Glutamatergic neuron (in vitro differentiated cells): ENCODE measurements around the gene STARD13. TPM values are rescaled to one million over a fixed set of nuclear protein-coding genes. Genes with fewer than 3 reads are reported as not detected.

ENCODE experiments used
- DNase-seq: peaks from one replicate; pipeline ENCODE4 v3.0.0; 2022
- H3K27ac Mint-ChIP-seq: one replicate; pipeline ENCODE4 v1.8.0; 2020; ENCODE audit warnings: mild to moderate bottlenecking, mixed read lengths, inconsistent platforms; ENCODE audit not compliant: unreplicated experiment
- H3K27me3 Mint-ChIP-seq: one replicate; pipeline ENCODE4 v1.8.0; 2020; ENCODE audit warnings: mild to moderate bottlenecking, moderate library complexity, mixed read lengths, inconsistent platforms; ENCODE audit not compliant: unreplicated experiment
- H3K36me3 Mint-ChIP-seq: one replicate; pipeline ENCODE4 v1.8.0; 2020; ENCODE audit warnings: mild to moderate bottlenecking, mixed read lengths, inconsistent platforms; ENCODE audit not compliant: unreplicated experiment
- H3K4me1 Mint-ChIP-seq: one replicate; pipeline ENCODE4 v1.8.0; 2020; ENCODE audit warnings: mild to moderate bottlenecking, low read depth, mixed read lengths, inconsistent platforms; ENCODE audit not compliant: unreplicated experiment
- H3K4me3 Mint-ChIP-seq: one replicate; pipeline ENCODE4 v1.8.0; 2020; ENCODE audit warnings: mild to moderate bottlenecking, mixed read lengths, inconsistent platforms; ENCODE audit not compliant: unreplicated experiment
- H3K9me3 Mint-ChIP-seq: one replicate; pipeline ENCODE4 v1.8.0; 2020; ENCODE audit warnings: mild to moderate bottlenecking, moderate library complexity, mixed read lengths, inconsistent platforms; ENCODE audit not compliant: unreplicated experiment
- CTCF ChIP-seq: fragments of 200-600 bp; sonication (generic); IDR thresholded peaks from one replicate; pipeline ENCODE4 v1.5.0; 2021; ENCODE audit not compliant: partially characterized antibody, unreplicated experiment
- total RNA-seq: library from RNA; stranded (reverse); fragmentation: NEBNext Ultra II Directional; extraction: Animal tissue kit (Norgen Biotek cat#: 25700); gene quantifications from one replicate; pipeline ENCODE4 v1.2.1, GENCODE V29; 2021; ENCODE audit not compliant: unreplicated experiment

The STARD13 gene
- total RNA-seq, 1 donor from 2014 or later: 36.4 TPM

- H3K36me3 Mint-ChIP-seq: no peaks in the 10 kb centered on the region
- H3K4me1 Mint-ChIP-seq: no peaks in the 10 kb centered on the region
- no peaks in the 10 kb centered on the region for H3K9me3 Mint-ChIP-seq
- no peak for DNase-seq
- H3K27ac Mint-ChIP-seq: no peak overlapping the region
- no peaks in the 10 kb centered on the region for H3K27me3 Mint-ChIP-seq
- no peak for TF ChIP-seq CTCF
- no peak overlapping the region for H3K4me3 Mint-ChIP-seq
Observed at GRCh38 chr13:33100886-33101285, 184.7 kb downstream of the STARD13 start.

DNA sequence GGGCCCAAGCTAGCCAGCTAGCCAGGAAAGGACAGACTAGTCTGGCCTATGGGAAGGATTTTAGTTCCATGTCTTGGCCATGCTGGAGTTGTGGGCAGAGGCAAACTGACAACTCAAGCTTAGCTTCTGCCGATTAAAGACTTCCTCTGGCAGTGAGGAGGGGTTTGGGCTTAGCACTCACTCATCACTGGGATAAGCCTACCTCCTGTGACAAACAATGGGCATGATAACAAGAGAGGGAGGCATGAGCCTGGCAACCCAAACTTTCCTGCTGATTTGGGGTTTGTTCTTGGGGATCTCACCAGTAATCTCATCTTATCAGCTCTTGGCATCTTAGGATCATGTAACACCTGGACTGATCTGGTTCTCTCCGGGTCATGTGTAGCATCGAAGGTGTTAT is 185.7 kb downstream of the STARD13 start:
- no peak overlapping the region for H3K4me3 Mint-ChIP-seq
- TF ChIP-seq CTCF: no peak
- H3K36me3 Mint-ChIP-seq: no peaks in the 10 kb centered on the region
- H3K27me3 Mint-ChIP-seq: no peaks in the 10 kb centered on the region
- H3K4me1 Mint-ChIP-seq: no peaks in the 10 kb centered on the region
- DNase-seq: no peak
- H3K9me3 Mint-ChIP-seq: no peaks in the 10 kb centered on the region
- H3K27ac Mint-ChIP-seq: no peak overlapping the region

DNA sequence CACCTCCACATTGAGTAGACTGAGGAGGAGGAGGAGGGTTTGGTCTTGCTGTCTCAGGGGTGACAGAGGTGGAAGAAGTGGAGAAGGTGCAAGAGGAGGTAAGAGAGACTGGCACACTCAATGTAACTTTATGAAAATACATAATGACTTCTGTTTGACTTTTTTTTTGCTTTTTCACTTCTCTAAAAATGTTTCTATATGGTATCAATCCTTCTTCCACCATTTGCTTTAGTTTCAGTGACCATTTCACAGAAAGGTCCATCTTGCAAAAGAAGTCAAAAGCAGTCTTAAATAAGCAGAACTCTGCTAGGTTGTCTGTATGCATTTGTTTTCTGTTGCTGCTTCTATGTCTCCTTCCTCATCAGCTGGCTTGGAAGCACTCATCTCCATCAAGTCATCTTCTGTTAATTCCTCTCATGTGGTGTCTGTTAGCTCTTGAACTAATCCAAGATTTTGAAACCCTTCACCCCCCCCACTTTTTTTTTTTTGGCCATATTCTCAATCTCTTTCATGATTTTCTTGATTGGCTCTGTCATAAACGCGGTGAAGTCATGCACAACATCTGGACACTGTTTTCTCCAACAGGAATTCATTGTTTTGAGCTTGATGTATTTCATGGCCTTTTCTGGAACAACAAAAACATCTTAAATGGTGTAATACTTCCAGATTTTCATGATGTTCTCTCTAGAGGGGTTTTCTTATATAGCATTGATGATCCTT is 188.5 kb downstream of the STARD13 start:
- no peak overlapping the region for H3K27ac Mint-ChIP-seq
- H3K9me3 Mint-ChIP-seq: peaks cover 6% of the 10 kb centered on the region
- DNase-seq: no peak
- H3K4me3 Mint-ChIP-seq: no peak overlapping the region
- peaks cover 4% of the 10 kb centered on the region for H3K36me3 Mint-ChIP-seq
- no peaks in the 10 kb centered on the region for H3K27me3 Mint-ChIP-seq
- TF ChIP-seq CTCF: no peak
- H3K4me1 Mint-ChIP-seq: no peaks in the 10 kb centered on the region

DNA sequence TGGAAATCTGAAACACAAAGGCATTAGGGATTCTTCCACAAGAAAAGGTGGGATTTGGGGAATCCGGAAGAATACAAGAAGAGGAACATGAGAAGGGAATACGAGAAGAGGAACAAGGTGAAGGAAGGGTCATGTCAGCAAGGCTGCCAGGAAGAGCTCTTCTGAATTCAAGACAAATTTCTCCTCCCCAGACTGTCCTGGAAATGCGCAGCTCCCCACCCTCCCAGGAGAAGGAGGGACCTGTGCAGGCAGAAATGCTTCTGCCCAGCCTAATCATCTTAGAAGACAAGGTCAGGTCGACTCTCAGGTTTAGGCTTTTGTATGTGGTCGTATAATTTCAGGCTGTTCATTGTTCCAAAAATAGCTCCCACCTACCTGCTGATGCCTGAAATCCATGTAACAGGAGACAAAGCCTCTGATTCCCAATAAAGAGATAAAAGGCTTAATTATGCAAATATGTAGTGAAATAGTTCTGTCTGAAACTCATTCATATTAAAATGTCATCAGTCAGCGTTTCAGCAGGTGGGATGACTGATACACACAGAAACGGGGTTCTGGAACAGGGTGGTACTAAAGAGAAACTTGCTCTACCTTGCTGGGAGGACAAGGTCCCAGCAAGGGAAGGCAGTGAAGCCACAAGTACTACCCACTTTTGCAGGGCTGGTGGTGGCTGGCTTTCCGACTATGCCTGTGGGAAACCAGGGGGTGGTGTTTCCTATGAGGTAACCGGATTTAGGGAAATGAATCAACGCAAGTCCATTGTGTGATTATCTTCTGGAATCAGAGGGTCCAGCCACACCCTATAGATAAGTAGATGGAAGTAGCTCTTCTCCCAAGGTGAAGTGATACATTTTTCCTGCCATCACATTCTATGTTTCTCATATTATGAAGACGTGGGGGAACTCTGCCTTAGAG is 193.2 kb downstream of the STARD13 start:
- H3K27me3 Mint-ChIP-seq: peaks cover 2% of the 10 kb centered on the region
- H3K4me1 Mint-ChIP-seq: no peaks in the 10 kb centered on the region
- H3K27ac Mint-ChIP-seq: no peak overlapping the region
- peaks cover 7% of the 10 kb centered on the region for H3K36me3 Mint-ChIP-seq
- no peak for TF ChIP-seq CTCF
- H3K9me3 Mint-ChIP-seq: peaks cover 6% of the 10 kb centered on the region
- DNase-seq: no peak
- no peak overlapping the region for H3K4me3 Mint-ChIP-seq

DNA sequence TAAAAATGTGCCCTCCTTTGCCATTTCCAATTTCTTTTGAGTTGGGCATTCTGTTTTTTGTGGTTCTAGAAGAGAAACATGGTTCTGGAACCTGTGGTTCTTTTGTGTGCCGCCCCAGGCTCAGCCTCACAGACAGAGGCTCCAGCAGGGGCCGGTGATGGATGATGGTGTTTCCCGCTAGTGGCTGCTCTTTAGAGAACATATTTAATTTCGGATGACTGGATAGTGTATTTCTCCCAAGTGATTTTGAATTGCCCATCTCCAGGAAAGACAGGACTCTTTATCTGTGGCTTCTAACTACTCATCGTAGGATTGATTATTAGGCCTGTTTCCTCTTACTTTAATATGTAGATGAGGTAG is 194.2 kb downstream of the STARD13 start:
- Mint-ChIP-seq H3K27ac (no peak overlapping the region), H3K4me3 (no peak overlapping the region), H3K36me3 (peaks cover 7% of the 10 kb centered on the region), H3K9me3 (peaks cover 6% of the 10 kb centered on the region), H3K27me3 (peaks cover 2% of the 10 kb centered on the region), H3K4me1 (no peaks in the 10 kb centered on the region)
- DNase-seq: no peak
- no peak for TF ChIP-seq CTCF
